ENCODE measurements around the gene FHDC1.
"Not testable (repeated sequence)": the region's sequence is repeated elsewhere in the genome, so short reads cannot be mapped to it uniquely, and the experiment has no call there.

Gene FHDC1, protein sequence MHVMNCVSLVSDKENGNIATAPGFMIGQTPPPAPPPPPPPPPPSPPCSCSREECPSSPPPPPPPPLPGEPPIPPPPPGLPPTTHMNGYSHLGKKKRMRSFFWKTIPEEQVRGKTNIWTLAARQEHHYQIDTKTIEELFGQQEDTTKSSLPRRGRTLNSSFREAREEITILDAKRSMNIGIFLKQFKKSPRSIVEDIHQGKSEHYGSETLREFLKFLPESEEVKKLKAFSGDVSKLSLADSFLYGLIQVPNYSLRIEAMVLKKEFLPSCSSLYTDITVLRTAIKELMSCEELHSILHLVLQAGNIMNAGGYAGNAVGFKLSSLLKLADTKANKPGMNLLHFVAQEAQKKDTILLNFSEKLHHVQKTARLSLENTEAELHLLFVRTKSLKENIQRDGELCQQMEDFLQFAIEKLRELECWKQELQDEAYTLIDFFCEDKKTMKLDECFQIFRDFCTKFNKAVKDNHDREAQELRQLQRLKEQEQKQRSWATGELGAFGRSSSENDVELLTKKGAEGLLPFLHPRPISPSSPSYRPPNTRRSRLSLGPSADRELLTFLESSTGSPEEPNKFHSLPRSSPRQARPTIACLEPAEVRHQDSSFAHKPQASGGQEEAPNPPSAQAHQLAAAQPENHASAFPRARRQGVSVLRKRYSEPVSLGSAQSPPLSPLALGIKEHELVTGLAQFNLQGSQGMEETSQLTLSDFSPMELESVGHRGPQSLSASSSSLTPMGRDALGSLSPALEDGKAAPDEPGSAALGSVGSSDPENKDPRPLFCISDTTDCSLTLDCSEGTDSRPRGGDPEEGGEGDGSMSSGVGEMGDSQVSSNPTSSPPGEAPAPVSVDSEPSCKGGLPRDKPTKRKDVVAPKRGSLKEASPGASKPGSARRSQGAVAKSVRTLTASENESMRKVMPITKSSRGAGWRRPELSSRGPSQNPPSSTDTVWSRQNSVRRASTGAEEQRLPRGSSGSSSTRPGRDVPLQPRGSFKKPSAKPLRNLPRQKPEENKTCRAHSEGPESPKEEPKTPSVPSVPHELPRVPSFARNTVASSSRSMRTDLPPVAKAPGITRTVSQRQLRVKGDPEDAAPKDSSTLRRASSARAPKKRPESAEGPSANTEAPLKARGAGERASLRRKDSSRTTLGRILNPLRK

GRCh38 chr4:152935631-152936445 lies at the start of gene FHDC1:
Gene FHDC1, plus strand, starts transcription at chr4:152936323. Its CDS starts 6,735 bp downstream, at chr4:152943058.
- DNase-seq (ENCODE audit: low read depth): no peak

GRCh38 chr4:152887981-152888380 lies 48.1 kb upstream of the FHDC1 start:
- no peak for DNase-seq (ENCODE audit: low read depth)

- DNase-seq (ENCODE audit: low read depth): no peak
Observed at GRCh38 chr4:152892974-152893373, 43.1 kb upstream of the FHDC1 start.

- DNase-seq (ENCODE audit: low read depth): no peak
Observed at GRCh38 chr4:152894673-152895072, 41.5 kb upstream of the FHDC1 start.

- no peak for DNase-seq (ENCODE audit: low read depth)
Observed at GRCh38 chr4:152896811-152897210, 39.3 kb upstream of the FHDC1 start.

DNA sequence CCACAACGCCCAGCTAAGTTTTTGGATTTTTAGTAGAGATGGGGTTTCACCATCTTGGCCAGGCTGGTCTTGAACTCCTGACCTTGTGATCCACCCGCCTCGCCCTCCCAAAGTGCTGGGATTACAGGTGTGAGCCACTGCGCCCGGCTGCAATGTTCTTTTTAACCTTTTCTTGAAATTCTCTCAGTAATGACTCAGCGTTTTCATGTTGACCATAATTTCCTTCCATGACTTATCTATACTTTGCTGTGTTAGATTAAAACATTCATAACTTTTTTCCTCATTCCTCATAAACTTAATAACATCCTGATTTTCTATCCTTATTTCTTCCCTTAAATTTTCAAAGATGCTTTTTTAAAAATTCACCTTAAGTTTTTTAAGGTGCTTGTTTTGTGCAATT lies 38.0 kb upstream of the FHDC1 start:
- not testable (repeated sequence) for DNase-seq (ENCODE audit: low read depth)

DNA sequence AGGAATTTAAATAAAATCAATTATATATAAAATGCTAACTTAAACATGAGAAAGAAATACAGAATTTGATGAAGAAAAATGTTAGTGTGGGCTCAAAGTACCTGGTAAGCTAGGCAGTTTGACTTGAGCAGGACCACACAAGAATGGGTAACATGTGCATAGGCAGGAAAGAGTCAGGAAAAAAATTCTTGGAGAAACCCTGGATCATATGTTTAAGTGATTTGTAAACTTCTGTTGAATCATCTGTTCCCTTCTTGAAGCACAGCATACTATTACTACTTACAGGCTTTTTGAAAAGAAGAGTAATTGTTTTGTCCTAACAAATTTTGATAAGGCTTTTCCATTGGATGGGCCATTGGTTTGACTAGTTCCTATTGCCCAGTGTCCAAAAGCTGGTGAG lies 37.5 kb upstream of the FHDC1 start:
- DNase-seq (ENCODE audit: low read depth): no peak

DNA sequence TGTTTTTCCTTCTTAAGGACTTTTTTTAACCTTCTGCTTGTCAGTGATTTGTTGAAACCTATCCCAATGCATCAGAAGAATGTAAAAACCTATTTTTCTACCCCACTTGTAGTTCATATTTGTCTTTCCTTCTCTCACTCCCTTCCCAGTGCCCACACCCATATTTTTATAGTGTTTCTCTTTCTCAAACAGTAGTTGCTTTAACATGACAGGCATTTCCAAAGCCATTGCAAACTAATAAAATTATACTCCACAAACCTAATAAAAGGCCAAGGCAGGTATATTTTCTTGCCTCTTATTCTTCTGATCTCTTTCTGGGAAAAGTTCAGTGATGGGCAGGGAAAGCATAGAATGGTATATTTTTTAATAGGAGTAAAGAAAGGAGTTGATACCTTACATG lies 35.7 kb upstream of the FHDC1 start:
- DNase-seq (ENCODE audit: low read depth): no peak

- DNase-seq (ENCODE audit: low read depth): no peak
Observed at GRCh38 chr4:152901205-152901604, 34.9 kb upstream of the FHDC1 start.

DNA sequence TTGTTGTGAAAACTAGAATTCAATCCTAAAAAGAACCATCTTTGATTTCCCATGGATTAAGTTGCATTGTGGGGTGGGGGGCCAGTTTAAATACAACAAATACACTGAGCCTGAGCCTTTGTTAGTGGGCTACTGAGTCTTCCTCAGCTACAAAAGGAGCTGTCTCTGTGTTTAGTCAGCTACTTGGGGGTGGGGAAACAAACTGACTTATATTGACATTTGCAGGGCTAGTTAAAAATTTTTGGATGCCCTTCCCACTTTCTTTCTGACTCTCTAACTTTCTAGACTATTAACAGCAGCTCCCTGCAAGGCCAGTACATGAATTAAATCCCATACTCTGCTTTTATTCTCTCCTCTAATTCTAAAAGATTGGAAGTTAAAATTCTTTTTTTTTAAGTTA lies 32.5 kb upstream of the FHDC1 start:
- DNase-seq (ENCODE audit: low read depth): no peak

DNA sequence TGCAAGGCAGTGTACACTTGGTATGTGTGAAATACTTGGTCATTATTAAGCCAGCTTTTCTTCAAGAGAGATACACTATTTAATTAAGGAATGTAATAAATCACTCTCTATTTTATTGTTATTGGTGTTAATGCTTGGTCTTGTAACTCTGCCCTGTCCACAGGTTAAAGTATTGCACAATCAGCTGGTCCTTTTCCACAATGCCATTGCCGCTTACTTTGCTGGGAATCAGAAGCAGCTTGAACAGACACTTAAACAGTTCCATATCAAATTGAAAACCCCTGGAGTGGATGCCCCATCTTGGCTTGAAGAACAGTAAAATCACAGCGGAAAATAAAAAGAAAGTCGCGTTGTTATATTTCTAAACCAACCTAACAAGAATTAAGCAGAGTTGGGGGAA lies 26.2 kb upstream of the FHDC1 start:
- DNase-seq (ENCODE audit: low read depth): no peak

GRCh38 chr4:152910521-152910920 lies 25.6 kb upstream of the FHDC1 start:
- no peak for DNase-seq (ENCODE audit: low read depth)

DNA sequence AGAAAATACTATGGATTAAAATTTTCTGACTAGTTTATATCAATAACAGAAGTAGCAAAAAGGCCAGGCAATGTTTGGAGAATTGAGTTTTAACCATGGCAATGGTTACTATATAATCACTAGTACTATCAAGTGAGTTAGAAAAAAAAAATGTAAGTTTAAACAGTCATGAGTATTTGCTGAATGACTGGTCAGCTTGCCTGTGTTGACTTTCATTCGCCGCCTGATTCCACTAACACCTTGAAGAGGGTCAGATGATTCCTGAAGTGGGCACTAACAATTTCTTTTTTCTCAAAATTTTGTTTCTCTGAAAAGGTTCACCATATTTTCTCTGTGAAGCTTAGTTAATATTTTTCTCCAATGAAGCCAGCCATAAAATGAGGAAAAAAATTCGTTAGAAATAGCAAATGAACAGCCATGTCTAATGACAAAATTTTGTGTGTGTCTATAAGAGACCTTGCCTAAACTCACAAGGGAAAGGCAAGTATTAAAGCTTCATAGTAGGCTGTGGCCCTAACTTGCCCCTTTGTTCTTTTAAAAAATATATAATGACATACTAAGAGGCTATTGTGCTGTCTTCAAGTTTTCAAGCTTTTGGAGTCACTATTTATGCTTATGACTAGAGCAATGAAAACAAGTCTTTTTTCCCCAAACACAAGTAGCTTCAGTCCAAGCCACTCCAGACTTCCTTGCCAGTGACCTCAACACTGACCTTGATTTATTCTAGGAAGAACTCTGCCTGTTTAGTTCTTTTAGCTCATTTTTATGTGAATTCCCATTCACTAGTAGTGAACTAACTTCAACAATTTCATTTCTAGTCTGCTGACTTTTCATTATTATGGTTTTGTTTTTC lies 18.4 kb upstream of the FHDC1 start:
- DNase-seq (ENCODE audit: low read depth): no peak

DNA sequence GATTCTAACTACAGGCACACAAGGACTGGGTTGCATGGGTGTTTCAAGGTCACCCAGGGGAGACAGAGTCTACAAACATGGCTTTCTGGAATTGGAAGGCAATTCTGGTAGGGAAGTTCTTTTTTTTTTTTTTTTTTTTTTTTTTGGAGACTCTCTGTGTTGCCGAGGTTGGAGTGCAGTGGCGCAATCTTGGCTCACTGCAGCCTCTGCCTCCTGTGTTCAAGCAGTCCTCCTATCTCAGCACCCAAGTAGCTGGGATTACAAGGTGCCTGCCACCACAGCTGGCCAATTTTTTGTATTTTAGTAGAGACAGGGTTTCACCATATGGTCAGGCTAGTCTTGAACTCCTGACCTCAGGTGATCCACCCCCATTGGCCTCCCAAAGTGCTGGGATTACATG lies 16.3 kb upstream of the FHDC1 start:
- DNase-seq (ENCODE audit: low read depth): no peak

DNA sequence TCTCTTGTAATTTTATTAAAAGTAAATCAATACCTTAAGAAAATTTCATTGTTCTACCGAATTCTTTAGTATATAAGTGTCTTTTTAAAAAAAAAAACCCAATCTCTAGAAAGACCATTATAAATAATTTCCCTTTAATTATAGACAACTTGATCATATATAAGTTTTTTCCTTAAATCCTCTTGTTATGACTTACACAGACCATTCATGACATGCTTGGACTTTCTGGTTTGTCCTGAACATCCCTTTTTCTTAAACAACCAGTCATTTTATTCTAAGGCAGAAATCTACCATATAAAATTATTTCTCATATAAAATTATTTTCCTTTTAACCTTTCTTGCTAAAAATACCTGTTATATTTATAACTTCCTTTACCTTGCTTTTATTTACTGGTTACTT lies 15.4 kb upstream of the FHDC1 start:
- no peak for DNase-seq (ENCODE audit: low read depth)

DNA sequence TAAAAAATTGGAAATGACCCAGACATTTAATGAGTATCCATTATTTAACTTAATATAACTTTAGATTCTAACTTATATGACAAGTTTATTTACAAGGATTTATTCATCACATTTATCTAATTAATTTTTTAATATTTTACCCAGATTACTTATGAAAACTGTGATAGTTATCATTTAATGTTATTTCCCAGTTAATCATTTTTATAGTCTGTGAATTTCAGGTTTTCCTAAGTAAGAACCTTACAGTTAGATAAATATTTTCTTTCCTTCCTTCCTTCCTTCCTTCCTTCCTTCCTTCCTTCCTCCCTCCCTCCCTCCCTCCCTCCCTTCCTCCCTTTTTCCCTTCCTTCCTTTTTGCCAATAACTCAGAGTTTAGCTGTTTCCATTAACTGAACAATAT lies 14.8 kb upstream of the FHDC1 start:
- DNase-seq (ENCODE audit: low read depth): no peak

DNA sequence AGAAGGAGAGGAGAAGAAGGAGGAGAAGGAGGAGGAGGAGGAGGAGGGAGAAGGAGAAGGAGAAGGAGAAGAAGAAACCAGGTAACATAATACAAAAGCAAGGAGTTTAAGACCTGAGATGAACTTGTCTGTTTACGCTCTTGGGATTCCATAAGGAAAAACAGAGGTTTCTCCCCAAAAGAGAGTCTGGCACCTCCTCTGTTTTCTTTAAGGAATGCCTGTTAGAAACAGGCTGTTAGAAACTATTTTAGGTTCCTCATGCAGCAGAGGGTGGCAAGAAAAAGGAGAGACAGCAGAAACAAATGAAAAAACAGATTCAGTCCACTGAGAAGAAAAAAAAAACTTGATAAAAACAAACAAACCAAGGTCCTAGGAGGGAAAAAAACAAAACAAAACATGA lies 10.3 kb upstream of the FHDC1 start:
- no peak for DNase-seq (ENCODE audit: low read depth)

DNA sequence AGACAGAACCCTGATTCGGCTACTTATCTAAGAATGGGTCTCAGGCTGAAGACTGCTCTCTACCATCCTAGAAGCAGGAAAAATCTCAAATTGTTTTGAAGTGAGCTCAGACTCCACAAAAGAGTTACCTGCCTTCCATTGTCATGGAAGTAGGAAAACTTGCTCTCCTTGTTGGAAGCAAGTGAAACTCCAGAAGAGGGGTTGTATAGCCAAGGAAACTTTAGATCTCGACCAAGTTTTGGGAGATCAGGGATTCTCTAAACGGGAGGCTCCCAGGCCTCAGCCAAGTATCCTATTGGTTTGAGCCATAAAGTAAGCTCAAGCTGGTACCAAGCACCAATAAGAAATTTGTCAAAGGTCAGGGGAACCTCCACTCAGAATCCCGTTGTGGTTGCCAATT lies 9.2 kb upstream of the FHDC1 start:
- no peak for DNase-seq (ENCODE audit: low read depth)

GRCh38 chr4:152927737-152928136 lies 8.4 kb upstream of the FHDC1 start:
- no peak for DNase-seq (ENCODE audit: low read depth)

GRCh38 chr4:152928286-152928685 lies 7.8 kb upstream of the FHDC1 start:
- DNase-seq (ENCODE audit: low read depth): no peak

DNA sequence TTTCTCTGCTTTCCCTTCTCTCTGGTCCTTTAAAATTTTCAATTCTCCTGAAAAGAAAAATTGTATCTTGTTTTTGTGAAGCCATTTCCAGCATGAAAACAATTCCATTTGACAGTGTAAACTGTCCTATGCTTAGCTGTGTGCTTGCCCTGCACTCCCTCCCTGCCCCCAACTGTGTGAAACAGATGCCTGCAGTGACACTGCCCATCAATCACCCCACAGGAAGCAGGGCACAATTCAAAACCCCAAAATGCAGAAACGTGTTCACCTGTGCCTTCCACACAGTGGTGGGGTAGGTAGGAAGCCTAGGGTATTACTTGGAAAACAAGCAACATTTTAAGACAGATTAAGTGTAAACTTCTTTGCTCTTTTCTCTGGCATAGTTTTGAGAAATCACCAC lies 6.2 kb upstream of the FHDC1 start:
- no peak for DNase-seq (ENCODE audit: low read depth)
